Neuronal stem cell (in vitro differentiated cells): ENCODE results near the gene CD8B2.

Experiments used
- DNase-seq: peaks from one replicate; pipeline ENCODE4 v3.0.0-alpha.2; 2013; ENCODE audit warnings: low spot score
- H2AFZ ChIP-seq: one replicate; pipeline ENCODE4 v1.6.1; 2013; ENCODE audit warnings: mild to moderate bottlenecking, low read length, inconsistent platforms
- H2AK5ac ChIP-seq: 2 replicates; pipeline ENCODE4 v1.6.1; 2013; ENCODE audit warnings: low read depth, mild to moderate bottlenecking, inconsistent platforms, low read length, moderate library complexity, mixed read lengths
- H2BK120ac ChIP-seq: 2 replicates; pipeline ENCODE4 v1.6.1; 2013; ENCODE audit warnings: low read depth, mild to moderate bottlenecking, inconsistent platforms, low read length, moderate library complexity, mixed read lengths
- H2BK12ac ChIP-seq: one replicate; pipeline ENCODE4 v1.6.1; 2013; ENCODE audit warnings: low read length, inconsistent platforms
- H2BK15ac ChIP-seq: 2 replicates; pipeline ENCODE4 v1.6.1; 2013; ENCODE audit warnings: mild to moderate bottlenecking, low read length, inconsistent platforms, mixed read lengths
- H2BK5ac ChIP-seq: one replicate; pipeline ENCODE4 v1.6.1; 2013; ENCODE audit warnings: inconsistent platforms, mild to moderate bottlenecking, low read length, moderate library complexity
- H3K14ac ChIP-seq: one replicate; pipeline ENCODE4 v1.6.1; 2013; ENCODE audit warnings: low read length, inconsistent platforms
- H3K18ac ChIP-seq: 2 replicates; pipeline ENCODE4 v1.6.1; 2013; ENCODE audit warnings: low read length, inconsistent platforms
- H3K23ac ChIP-seq: 2 replicates; pipeline ENCODE4 v1.6.1; 2013; ENCODE audit warnings: low read depth, mild to moderate bottlenecking, mixed read lengths, low read length, inconsistent platforms; ENCODE audit not compliant: poor library complexity
- H3K27ac ChIP-seq: replicated peaks from 3 replicates; pipeline ENCODE4 v1.5.1; 2013; ENCODE audit warnings: low read length, inconsistent platforms
- H3K27me3 ChIP-seq, 3 experiments: 2 replicates each; pipeline ENCODE4 v1.6.1; 2013; ENCODE audit warnings: low read length in 3 of 3, mild to moderate bottlenecking in 2 of 3, inconsistent platforms in 1 of 3, low read depth in 1 of 3, mixed read lengths in 1 of 3, moderate library complexity in 1 of 3; ENCODE audit not compliant: control insufficient read depth in 3 of 3, insufficient read depth in 3 of 3
- H3K36me3 ChIP-seq, 2 donors: replicated peaks in 1 of 2; 2 replicates each; pipeline ENCODE4 v1.6.1; 2013; ENCODE audit warnings: low read length in 2 of 2; ENCODE audit not compliant: control insufficient read depth in 2 of 2, insufficient read depth in 2 of 2
- H3K4ac ChIP-seq: 2 replicates; pipeline ENCODE4 v1.6.1; 2013; ENCODE audit warnings: inconsistent platforms, mild to moderate bottlenecking, low read length, moderate library complexity
- H3K4me1 ChIP-seq, 2 donors: 1 replicate in 1 of 2; 2 replicates in 1 of 2; pipeline ENCODE4 v1.6.1; 2013; ENCODE audit warnings: low read length in 2 of 2, low read depth in 1 of 2; ENCODE audit not compliant: control insufficient read depth in 2 of 2, insufficient read depth in 1 of 2
- H3K4me2 ChIP-seq: one replicate; pipeline ENCODE4 v1.6.1; 2013; ENCODE audit warnings: mild to moderate bottlenecking, low read length, inconsistent platforms; ENCODE audit not compliant: insufficient read depth, poor library complexity, severe bottlenecking
- H3K4me3 ChIP-seq, 2 donors: 2 replicates each; pipeline ENCODE4 v1.5.1; 2013; ENCODE audit warnings: low read length in 2 of 2, mild to moderate bottlenecking in 2 of 2, inconsistent platforms in 1 of 2, moderate library complexity in 1 of 2
- H3K79me1 ChIP-seq: one replicate; pipeline ENCODE4 v1.6.1; 2013; ENCODE audit warnings: low read depth, mild to moderate bottlenecking, inconsistent platforms, low read length, moderate library complexity
- H3K9ac ChIP-seq: one replicate; pipeline ENCODE4 v1.6.1; 2013; ENCODE audit warnings: mild to moderate bottlenecking, low read depth, low read length, inconsistent platforms; ENCODE audit not compliant: poor library complexity
- H3K9me3 ChIP-seq, 2 donors: replicated peaks in 1 of 2; 2 replicates each; pipeline versions ENCODE3 to v1.6.1; 2013; ENCODE audit warnings: low read length in 2 of 2, mild to moderate bottlenecking in 2 of 2, inconsistent platforms in 1 of 2, low read depth in 1 of 2, mixed read lengths in 1 of 2, moderate library complexity in 1 of 2; ENCODE audit not compliant: control insufficient read depth in 2 of 2, insufficient read depth in 1 of 2
- H4K8ac ChIP-seq: one replicate; pipeline ENCODE4 v1.6.1; 2013; ENCODE audit warnings: low read depth, mild to moderate bottlenecking, inconsistent platforms, low read length, moderate library complexity
- H4K91ac ChIP-seq: one replicate; pipeline ENCODE4 v1.6.1; 2013; ENCODE audit warnings: low read length, low read depth, mild to moderate bottlenecking, inconsistent platforms; ENCODE audit not compliant: poor library complexity
- WGBS, 2 donors: extraction: QIAGEN DNeasy Blood & Tissue Kit; methylation state at CpG; one replicate each; pipeline ENCODE4 v1.1.7; 2013; ENCODE audit warnings: missing lambda C conversion rate in 2 of 2, mixed read lengths in 1 of 2; ENCODE audit not compliant: insufficient read length in 2 of 2, insufficient replicate concordance in 1 of 2; ENCODE audit errors: extremely low coverage in 2 of 2; 5-methylcytosine and 5-hydroxymethylcytosine counted together

CD8B2 gene

GRCh38 chr2:106532236-106532635, 45.1 kb downstream of the CD8B2 start:
- H3K4me2 ChIP-seq = no peak overlapping the region
- DNase-seq = no peak
- H3K9ac ChIP-seq = no peak overlapping the region
- no CpG with 5 or more reads among the region's 3 CpGs for WGBS, 2 donors
- no peak overlapping the region for H2AK5ac ChIP-seq
- H3K27me3 ChIP-seq = no peaks in the 10 kb centered on the region
- no peak overlapping the region for H2BK12ac ChIP-seq
- no peak overlapping the region for H2BK15ac ChIP-seq
- H3K4me3 ChIP-seq = no peak overlapping the region
- H3K14ac ChIP-seq = no peak overlapping the region
- H3K79me1 ChIP-seq = no peaks in the 10 kb centered on the region
- no peak overlapping the region for H3K4ac ChIP-seq
- no peaks in the 10 kb centered on the region for H3K9me3 ChIP-seq
- H4K91ac ChIP-seq = no peak overlapping the region
- H4K8ac ChIP-seq = no peak overlapping the region
- no peak overlapping the region for H2AFZ ChIP-seq
- H3K36me3 ChIP-seq = no peaks in the 10 kb centered on the region
- peaks cover 0 to 9% of the 10 kb centered on the region in 2 donors for H3K4me1 ChIP-seq
- no peak overlapping the region for H3K18ac ChIP-seq
- H3K27ac ChIP-seq = no peak overlapping the region
- H2BK120ac ChIP-seq = no peak overlapping the region
- no peak overlapping the region for H3K23ac ChIP-seq
- H2BK5ac ChIP-seq = no peak overlapping the region

- no CpG with 5 or more reads among the region's 6 CpGs for WGBS, 2 donors
Measured at GRCh38 chr2:106534471-106534870, 47.3 kb downstream of the CD8B2 start.

GRCh38 chr2:106536490-106536889, 49.3 kb downstream of the CD8B2 start:
- Histone ChIP-seq H3K9ac (no peak overlapping the region), H2BK5ac (no peak overlapping the region), H3K23ac (no peak overlapping the region), H2BK15ac (no peak overlapping the region), H2BK12ac (no peak overlapping the region), H2BK120ac (no peak overlapping the region), H2AFZ (no peak overlapping the region), H3K4me2 (no peak overlapping the region), H3K79me1 (no peaks in the 10 kb centered on the region), H3K9me3 (no peaks in the 10 kb centered on the region), H3K4me1 (peaks cover 0 to 11% of the 10 kb centered on the region in 2 donors), H3K4me3 (no peak overlapping the region), H3K18ac (no peak overlapping the region), H2AK5ac (no peak overlapping the region), H4K91ac (no peak overlapping the region), H3K36me3 (no peaks in the 10 kb centered on the region), H3K4ac (no peak overlapping the region), H3K14ac (no peak overlapping the region), H4K8ac (no peak overlapping the region), H3K27me3 (peaks cover 0 to 3% (median 0%) of the 10 kb centered on the region in 3 experiments), H3K27ac (no peak overlapping the region)
- no peak for DNase-seq
- no CpG with 5 or more reads among the region's 3 CpGs for WGBS, 2 donors

More at GRCh38 chr2:106534471-106534870, 47.3 kb downstream of the CD8B2 start:
- Histone ChIP-seq H2AFZ (no peak overlapping the region), H3K4me2 (no peak overlapping the region), H3K27ac (no peak overlapping the region), H4K91ac (no peak overlapping the region), H3K23ac (no peak overlapping the region), H3K9ac (no peak overlapping the region), H3K79me1 (no peaks in the 10 kb centered on the region), H4K8ac (no peak overlapping the region), H2BK120ac (no peak overlapping the region), H3K14ac (no peak overlapping the region), H2BK15ac (no peak overlapping the region), H2BK5ac (no peak overlapping the region), H3K4me3 (no peak overlapping the region), H3K18ac (no peak overlapping the region), H3K9me3 (no peaks in the 10 kb centered on the region), H3K36me3 (no peaks in the 10 kb centered on the region), H2BK12ac (no peak overlapping the region), H3K4ac (no peak overlapping the region), H2AK5ac (no peak overlapping the region), H3K4me1 (peaks cover 0 to 13% of the 10 kb centered on the region in 2 donors), H3K27me3 (peaks cover 0 to 3% (median 0%) of the 10 kb centered on the region in 3 experiments)
- no peak for DNase-seq

- H4K91ac ChIP-seq = no peak overlapping the region
- no peak overlapping the region for H3K4ac ChIP-seq
- H3K4me2 ChIP-seq = no peak overlapping the region
- no peak overlapping the region for H3K14ac ChIP-seq
- no peak overlapping the region for H3K4me3 ChIP-seq
- H3K4me1 ChIP-seq = peaks cover 0 to 7% of the 10 kb centered on the region in 2 donors
- no peak overlapping the region for H2BK5ac ChIP-seq
- no peak overlapping the region for H2AK5ac ChIP-seq
- H2AFZ ChIP-seq = no peak overlapping the region
- no peak overlapping the region for H2BK15ac ChIP-seq
- no peak overlapping the region for H3K9ac ChIP-seq
- peaks cover 0 to 3% (median 0%) of the 10 kb centered on the region in 3 experiments for H3K27me3 ChIP-seq
- no peak overlapping the region for H3K18ac ChIP-seq
- H3K27ac ChIP-seq = no peak overlapping the region
- H4K8ac ChIP-seq = no peak overlapping the region
- no peaks in the 10 kb centered on the region for H3K36me3 ChIP-seq
- H2BK12ac ChIP-seq = no peak overlapping the region
- WGBS, 2 donors = no CpG with 5 or more reads among the region's 4 CpGs
- no peak overlapping the region for H2BK120ac ChIP-seq
- no peak for DNase-seq
- no peaks in the 10 kb centered on the region for H3K9me3 ChIP-seq
- no peaks in the 10 kb centered on the region for H3K79me1 ChIP-seq
- no peak overlapping the region for H3K23ac ChIP-seq
Measured at GRCh38 chr2:106537047-106537446, 49.9 kb downstream of the CD8B2 start.
